ENCODE results near the gene RPL37.
"Not testable (repeated sequence)": the region's sequence is repeated elsewhere in the genome, so short reads cannot be mapped to it uniquely, and the experiment has no call there.

RPL37 gene

GRCh38 chr5:40796487-40796889 lies 38.5 kb downstream of the RPL37 start:
- no peak for DNase-seq

GRCh38 chr5:40794877-40795276 lies 40.1 kb downstream of the RPL37 start:
- not testable (repeated sequence) for DNase-seq

GRCh38 chr5:40794340-40794739 lies 40.7 kb downstream of the RPL37 start:
- not testable (repeated sequence) for DNase-seq

- DNase-seq, result not testable (repeated sequence)
These were observed 42.3 kb downstream of the RPL37 start for GRCh38 chr5:40792691-40793090.

GRCh38 chr5:40791715-40792139 lies 43.3 kb downstream of the RPL37 start:
- no peak for DNase-seq

GRCh38 chr5:40790947-40791593 lies 44.0 kb downstream of the RPL37 start:
- no peak for DNase-seq

GRCh38 chr5:40788941-40789340 lies 46.1 kb downstream of the RPL37 start:
- not testable (repeated sequence) for DNase-seq

- no peak for DNase-seq
These were observed 47.0 kb downstream of the RPL37 start for GRCh38 chr5:40787986-40788385.

- DNase-seq, result not testable (repeated sequence)
These were observed 48.4 kb downstream of the RPL37 start for GRCh38 chr5:40786664-40787063.

GRCh38 chr5:40784916-40785315 lies 50.1 kb downstream of the RPL37 start:
- no peak for DNase-seq

- no peak for DNase-seq
These were observed 50.9 kb downstream of the RPL37 start for GRCh38 chr5:40784027-40784653.

- no peak for DNase-seq
These were observed 53.1 kb downstream of the RPL37 start for GRCh38 chr5:40781843-40782409.

- no peak for DNase-seq
These were observed 54.2 kb downstream of the RPL37 start for GRCh38 chr5:40780858-40781257.

- no peak for DNase-seq
These were observed 54.8 kb downstream of the RPL37 start for GRCh38 chr5:40780199-40780598.

- no peak for DNase-seq
These were observed 55.5 kb downstream of the RPL37 start for GRCh38 chr5:40779561-40779960.

GRCh38 chr5:40778133-40778532 lies 56.9 kb downstream of the RPL37 start:
- no peak for DNase-seq

GRCh38 chr5:40776658-40776977 lies 58.4 kb downstream of the RPL37 start:
- DNase-seq, result no peak

GRCh38 chr5:40775846-40776657 lies 59.0 kb downstream of the RPL37 start:
- no peak for DNase-seq
